ENCODE results near the gene SOX10.

Gene SOX10

DNA sequence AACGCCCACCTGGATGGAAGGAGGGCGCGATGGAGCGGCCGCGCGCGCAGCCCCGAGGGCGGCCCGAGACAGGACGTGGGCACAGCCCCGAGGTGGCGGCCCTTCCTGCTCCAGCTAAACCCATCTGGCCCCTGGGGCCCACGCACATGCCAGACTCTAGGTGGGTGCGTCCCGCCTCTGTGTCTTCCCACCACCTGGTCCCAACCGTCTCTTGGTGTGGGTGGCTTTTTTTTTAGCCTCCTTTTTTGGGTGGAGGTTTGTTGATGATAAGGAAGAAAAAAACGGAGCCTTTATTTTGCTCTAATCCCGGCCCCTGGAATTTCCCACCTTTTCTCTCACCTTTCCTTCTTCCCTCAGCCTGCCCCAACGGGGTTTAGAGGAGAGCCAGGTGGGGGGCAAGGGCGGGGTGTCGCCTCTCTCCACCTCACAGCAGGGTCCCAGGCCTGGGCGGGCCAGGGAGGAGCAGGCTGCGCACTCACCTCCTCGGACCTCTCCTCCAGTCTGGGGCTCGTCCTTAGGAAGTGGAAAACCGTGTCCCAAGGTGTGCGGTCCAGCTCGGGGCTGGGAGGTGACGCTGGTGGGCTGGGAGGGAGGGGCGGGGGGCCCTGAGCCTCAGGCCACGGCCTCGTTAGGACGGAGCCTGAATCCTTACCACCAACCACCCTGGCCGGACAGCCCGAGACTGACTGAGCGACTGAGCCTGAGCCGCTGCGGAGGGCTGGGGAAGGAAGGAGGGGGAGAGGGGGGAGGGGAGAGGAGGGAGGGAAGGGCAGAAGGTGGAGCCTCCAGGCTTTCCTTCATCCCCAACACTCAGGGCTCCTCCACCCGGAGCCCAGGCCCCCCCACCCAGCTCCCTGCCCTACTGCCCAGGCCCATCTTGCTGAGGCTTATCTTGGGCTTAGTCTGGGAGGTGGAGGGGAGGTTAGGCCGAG is at the start of gene SOX10:
Gene SOX10, minus strand, starts transcription at position 696 of the 932 bp plus-strand sequence. CDS start 771 bp downstream, outside the sequence.
- no peak for DNase-seq

DNA sequence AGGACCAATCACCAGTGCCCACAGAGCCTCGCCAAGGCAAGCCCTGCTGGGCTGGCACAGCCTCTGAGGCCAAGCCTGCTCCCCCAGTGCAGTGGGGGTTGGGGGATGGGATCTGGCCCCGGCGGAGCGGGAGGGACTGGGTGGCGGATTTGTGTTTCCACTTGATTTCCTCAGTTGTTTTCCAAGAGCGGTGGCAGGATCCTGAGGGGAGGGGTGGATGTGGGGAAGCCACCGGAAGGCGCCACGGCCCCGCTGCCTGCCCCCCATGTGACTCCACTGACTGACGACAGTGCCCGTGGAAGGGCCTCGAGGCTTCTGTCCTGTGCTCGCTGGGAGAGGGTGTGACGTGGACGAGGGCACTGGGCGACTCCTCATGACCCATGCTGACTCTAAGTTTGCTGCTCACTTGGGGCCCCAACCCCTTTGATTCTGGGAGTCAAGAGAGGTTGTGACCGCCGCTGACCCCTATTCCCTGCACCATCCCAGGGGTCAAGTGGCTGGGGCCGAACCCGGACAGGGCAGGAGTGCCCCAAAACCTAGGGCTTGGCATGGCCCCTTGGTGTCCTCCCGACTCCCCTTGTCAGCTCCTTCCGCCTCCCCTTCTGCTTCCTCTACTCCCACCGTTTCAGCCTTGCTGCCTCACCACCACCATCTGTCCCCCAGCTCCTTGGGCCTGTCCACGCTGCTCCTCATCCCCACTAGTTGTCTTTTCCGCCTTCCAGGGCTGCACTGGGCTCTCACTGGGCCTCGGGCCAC is 49.3 kb upstream of the SOX10 start:
- no peak for DNase-seq

- DNase-seq = no peak
Observed at GRCh38 chr22:38032681-38033521, 48.5 kb upstream of the SOX10 start.

DNA sequence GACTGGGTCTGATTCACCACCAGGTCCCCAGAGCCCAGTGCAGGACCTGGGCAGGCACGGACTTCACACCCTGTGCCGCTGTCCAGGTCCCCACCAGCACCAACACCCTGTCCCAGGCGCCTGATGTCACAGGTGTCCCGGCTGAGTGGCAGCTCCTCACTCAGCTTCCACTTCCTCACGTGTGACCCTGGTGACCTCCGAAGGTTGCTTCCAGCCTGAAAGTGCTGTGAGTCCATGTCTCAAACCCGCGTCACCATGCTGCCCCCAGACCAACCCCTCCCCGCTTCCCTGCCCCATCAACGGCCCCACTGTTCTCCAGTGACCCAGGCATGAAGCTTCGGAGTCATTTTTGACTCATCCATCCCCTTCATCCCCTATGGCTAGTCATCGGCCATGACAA is 47.1 kb upstream of the SOX10 start:
- DNase-seq = no peak

GRCh38 chr22:38030311-38031133 is 46.2 kb upstream of the SOX10 start:
- DNase-seq = no peak

DNA sequence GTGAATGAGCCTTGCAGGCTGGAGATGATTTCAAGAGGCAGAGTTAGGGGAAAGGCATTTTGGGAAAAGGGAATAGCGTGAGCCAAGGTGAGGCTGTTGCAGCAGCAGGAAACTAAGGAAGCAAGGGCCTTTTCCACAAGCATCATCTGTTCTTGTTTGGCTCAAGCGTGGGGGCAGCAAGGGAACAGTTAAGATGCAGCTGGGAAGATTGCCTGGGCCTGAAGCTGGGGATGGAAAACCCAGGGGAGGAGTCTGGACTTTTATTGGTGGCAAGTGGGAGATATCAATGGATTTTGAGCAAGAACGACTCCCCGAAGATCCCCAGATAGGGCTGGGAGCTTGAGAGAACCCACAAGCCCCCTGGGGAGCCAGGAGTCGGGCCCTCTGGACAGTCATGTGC is 45.5 kb upstream of the SOX10 start:
- no peak for DNase-seq

DNA sequence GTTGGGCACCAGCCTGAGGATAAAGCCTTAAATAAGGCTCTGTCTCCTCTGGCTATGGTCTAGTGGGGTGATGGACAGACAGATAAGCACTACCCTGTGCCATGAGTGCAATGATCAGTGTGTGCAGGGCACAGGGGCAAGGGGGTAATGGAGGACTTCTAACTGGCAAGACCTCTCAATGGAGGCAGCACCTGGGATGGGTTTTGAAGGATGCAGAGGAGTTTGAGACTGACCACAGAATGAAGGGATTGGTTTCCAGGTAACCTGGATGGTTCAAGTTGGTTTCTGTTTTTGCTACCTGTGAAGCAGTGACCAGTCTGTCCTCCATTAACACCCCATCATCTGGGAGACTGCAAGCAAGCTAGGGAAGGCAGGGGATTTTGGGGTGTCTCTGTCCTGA is 45.0 kb upstream of the SOX10 start:
- no peak for DNase-seq

DNA sequence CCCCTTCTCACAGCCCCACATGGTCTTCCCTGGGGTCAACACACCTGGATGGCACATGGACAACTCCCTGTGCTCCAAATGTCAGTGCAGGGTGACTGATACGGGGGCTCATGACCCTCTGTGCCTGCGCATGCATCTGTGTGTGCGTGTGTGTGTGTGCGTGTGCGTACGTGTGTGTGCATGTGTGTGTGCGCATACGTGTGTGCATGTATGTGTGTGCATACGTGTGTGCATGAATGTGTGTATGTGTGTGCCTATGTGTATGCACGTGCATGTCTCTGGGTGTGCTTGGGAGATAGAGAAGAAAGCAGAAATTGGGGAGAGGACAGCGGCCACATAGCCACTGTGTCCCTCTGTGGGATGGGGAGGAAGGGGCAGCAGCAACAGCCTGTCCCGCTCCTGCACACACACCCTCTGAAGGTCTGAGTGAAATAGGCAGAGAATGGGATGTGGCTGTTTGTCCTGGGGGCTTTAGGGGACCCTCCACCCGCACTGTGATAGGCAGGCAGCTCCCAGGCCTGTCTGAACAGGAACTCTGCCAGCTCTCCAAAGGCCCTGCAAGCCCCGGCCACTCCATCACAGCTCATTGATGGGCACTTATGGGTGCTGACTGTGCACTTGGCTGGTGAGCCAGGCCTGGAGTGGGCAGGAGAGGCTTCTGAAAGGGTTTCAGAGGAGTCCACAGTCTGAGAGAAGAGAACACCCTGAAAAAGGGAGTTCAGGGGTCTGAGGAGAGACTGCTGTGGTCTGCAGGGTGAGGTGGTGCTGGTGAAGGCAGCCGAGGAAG is 44.2 kb upstream of the SOX10 start:
- DNase-seq = no peak

DNA sequence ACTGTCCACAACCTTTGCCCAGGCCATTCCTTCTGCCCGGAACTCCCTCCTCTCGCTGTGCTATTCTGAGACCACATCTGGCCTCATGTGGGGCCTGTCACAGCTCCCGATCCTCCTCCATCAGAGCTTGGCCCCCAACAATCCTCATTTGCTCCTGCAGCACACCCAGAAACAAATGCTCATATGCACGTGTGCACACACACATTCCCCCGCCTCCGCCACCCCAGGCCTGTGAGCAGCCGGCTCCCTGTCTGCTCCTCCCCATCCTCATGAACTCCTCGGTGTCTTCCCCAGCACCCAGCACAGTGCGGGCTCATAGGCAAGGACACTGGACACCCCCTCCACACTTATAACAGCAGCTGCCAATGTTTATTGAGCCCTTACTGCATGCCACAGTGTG is 43.1 kb upstream of the SOX10 start:
- no peak for DNase-seq

GRCh38 chr22:38026130-38027111 is 42.1 kb upstream of the SOX10 start:
- DNase-seq = no peak

DNA sequence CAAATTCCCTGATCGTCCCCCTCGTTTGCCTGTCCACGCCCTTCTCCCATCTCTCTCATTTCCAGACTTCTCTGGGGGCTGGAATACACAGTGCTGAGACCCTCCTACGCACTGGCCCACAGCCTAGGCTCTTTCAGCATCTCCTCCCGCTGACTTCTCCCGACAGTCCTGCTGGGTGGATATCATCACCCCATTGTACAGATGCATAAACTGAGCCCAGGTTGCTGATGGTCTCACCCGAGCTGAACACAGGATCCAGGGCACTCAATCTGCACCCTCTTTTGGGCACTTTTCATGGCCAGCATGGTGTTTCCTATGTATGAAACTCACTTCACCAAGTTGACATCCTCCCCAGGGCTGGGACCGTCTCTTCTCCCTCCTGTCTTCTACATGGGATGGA is 41.2 kb upstream of the SOX10 start:
- no peak for DNase-seq

DNA sequence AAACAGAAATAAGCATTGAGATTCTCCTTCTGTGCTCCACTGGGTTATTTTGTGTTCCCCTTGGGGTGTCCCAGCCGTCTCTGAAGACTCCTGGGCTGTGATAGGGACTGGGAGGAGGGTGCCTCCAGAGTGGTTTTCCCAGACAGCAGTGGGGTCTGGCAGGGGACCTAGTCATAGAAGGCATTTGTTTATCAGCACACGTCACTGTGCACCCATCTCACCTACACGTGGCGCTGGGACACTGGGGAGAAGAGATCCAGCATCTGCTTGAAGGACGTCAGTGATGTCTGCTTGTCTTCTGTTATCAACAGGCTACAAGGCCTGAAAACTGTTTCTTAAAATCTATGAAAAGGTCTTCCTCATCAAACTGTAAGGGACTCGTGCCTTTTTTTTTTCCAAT is 38.7 kb upstream of the SOX10 start:
- no peak for DNase-seq

- DNase-seq = no peak
Observed at GRCh38 chr22:38021206-38021605, 36.9 kb upstream of the SOX10 start.

DNA sequence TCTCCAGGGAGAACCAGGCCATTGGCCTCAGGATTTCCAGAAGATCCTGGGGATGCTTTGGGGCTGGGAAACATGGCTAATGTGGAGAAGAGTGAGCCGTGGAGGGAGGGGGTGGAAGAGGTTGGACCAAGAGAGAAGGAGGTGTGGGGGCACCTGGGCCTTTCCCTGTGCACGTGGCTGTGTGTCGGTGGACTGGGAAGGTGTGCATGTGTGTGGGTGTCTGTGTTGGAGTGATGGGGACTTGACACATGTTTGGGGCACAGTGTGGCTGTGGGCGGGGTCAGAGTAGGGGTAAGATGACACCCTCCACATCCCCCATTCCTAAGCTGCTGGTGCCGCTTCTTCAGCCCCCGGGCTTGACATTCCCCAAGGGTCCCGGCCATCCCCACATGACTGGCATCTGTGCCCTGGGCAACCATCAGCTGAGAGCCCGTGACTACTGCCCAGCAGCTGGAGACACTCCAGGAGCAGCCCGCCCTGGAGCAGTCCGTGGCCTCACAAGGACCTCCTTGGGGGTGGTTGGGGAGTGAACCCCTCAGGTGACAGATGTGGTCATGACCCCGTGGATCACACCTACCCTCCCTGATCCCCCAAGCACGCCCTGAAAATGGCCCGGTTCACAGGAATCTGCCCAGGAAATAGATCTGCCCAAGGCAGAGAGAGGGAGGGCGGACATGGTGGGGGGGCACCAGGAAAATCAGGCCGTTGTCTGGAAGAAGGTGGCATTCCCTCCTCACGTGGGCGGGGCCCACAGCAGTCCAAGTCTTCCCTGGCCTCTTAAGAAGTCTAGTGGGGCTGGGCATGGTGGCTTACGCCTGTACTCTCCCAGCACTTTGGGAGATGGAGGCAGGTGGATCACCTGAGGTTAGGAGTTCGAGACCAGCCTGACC is 34.8 kb upstream of the SOX10 start:
- no peak for DNase-seq

DNA sequence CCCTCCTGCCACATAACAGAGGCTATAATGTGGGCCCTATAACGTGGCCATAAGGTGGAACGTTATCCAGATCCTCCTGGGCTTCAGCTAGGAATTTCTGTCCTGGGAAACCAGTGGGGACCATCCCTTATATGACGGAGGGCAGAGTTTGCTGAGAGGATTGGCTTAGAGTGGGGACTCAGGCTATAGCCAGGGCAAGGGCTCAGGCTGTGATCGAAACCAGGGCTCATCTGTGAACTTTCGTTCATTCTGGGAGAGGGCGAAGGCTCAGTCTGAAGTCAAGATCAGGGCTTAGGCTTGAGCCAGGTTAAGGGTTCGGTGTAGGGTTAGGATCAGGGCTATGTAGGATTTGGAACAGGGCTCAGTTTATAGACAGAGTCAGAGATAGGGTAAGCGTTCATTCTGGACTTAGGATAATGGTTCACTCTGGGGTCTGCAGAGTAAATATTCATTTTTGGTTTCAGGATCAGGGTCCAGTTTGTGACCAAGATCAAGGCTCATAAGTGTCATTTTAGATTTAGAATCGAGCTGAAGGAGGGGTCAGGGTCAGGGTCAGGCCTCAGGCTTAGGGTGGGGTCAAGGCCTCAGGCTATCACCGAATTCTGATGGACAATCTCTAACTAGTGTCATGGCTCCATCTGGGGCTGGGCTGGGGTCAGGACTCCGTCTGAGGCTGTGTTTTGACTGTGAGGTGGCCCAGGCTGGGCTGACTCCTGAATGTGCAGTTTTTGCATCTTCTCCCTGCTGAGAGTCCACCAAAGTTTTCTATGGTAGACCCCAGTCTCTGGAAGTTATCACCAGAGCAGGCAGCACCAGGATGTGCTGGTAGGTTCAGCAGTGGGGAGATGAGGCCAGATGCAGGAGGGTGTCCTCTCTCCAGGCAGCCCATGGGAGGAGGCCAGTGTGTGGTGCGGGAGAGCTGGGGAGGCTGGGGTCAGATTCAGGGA is 33.9 kb upstream of the SOX10 start:
- no peak for DNase-seq

DNA sequence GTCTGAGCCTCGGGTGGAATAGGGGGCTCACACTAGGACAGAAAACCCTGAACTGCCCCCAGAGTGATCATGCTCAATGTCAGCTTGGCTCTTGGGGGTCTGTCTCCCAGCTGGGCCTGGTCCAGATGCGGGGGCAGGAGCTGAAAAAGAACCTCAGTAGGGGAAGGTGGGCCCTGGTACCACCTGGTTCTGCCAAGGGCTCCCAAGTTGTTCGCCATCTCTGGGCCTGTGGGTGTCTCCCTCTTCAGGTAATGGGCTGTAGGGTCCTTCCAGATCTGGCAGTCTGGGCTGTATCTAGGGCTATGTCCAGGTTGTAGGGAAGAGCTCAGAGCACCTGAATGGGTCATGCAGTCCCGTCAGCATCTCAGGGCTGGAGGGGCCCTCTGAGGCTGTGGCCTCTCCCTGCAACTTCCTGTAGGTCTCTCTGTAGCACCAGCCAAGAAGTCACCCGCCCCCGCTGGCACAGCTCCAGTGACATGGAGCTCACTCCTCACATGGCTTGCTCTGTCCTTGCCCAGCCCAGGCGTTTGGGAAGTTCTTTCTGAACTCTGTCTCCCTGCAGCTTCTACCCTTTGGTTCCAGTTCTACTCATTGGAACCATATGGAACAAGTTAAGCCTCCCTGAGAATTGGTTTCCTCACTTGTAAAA is 33.0 kb upstream of the SOX10 start:
- no peak for DNase-seq
